T-helper 17 cell (primary cell): ENCODE measurements around the gene ARHGEF37. TPM values are rescaled to one million over a fixed set of nuclear protein-coding genes. Genes with fewer than 3 reads are reported as not detected.
"Not testable (repeated sequence)": the region's sequence is repeated elsewhere in the genome, so short reads cannot be mapped to it uniquely, and the experiment has no call there.

Experiments
- ATAC-seq: fragments of 150-1000 bp; cut with Tn5 transposase; 2 replicates; pipeline ENCODE4 v1.10.0; 2021; ENCODE audit warnings: mild to moderate bottlenecking, moderate library complexity
- DNase-seq, 3 donors: peaks; one replicate each; pipeline versions ENCODE4 v3.0.0 to v3.0.0-alpha.2; 2020 to 2021
- H3K9me3 ChIP-seq: one replicate; pipeline ENCODE4 v1.7.0; 2013; ENCODE audit warnings: low read length, mild to moderate bottlenecking; ENCODE audit not compliant: control insufficient read depth, poor library complexity, severe bottlenecking
- H3K27ac Mint-ChIP-seq: one replicate; pipeline ENCODE4 v1.8.0; 2022; ENCODE audit warnings: mild to moderate bottlenecking, moderate library complexity, mixed read lengths
- H3K27me3 Mint-ChIP-seq: one replicate; pipeline ENCODE4 v1.8.0; 2022; ENCODE audit warnings: mixed read lengths
- H3K36me3 Mint-ChIP-seq: one replicate; pipeline ENCODE4 v1.8.0; 2022; ENCODE audit warnings: low read depth, mixed read lengths
- H3K4me1 Mint-ChIP-seq: one replicate; pipeline ENCODE4 v1.8.0; 2022; ENCODE audit warnings: mild to moderate bottlenecking, mixed read lengths
- H3K4me3 Mint-ChIP-seq: one replicate; pipeline ENCODE4 v1.8.0; 2022; ENCODE audit warnings: mild to moderate bottlenecking, moderate library complexity, mixed read lengths
- total RNA-seq, 4 donors: library from RNA in 2 of 4; stranded (reverse) in 2 of 4; gene quantifications; one replicate each; pipeline ENCODE4 v1.2.3 and lab custom pipeline; 2022 to 2026

The ARHGEF37 gene
- total RNA-seq, 2 donors from 2014 or later: 0.25 to 0.76 TPM

DNA sequence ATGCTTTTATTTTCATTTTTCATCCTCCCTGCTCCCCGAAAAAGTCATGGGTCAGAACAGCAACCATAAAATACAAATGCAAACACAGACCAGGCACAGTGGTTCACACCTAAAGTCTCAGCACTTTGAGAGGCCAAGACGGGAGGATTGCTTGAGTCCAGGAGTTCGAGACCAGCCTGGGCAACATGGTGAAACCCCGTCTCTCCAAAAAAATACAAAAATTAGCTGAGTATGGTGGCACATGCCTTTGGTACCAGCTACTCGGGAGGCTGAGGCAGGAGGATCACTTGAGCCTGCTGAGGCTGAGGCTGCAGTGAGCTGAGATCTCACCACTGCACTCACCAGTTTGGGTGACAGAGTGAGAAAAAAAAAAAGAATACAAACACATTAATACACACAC is 60.3 kb downstream of the ARHGEF37 start:
- H3K4me3 Mint-ChIP-seq: no peak overlapping the region
- H3K4me1 Mint-ChIP-seq: peaks cover 10% of the 10 kb centered on the region
- no peaks in the 10 kb centered on the region for H3K36me3 Mint-ChIP-seq
- no peak overlapping the region for H3K27ac Mint-ChIP-seq
- DNase-seq (no peak), ATAC-seq (no peak)
- H3K27me3 Mint-ChIP-seq: peaks cover 9% of the 10 kb centered on the region
- no peaks in the 10 kb centered on the region for H3K9me3 ChIP-seq

- H3K36me3 Mint-ChIP-seq: no peaks in the 10 kb centered on the region
- DNase-seq (no peak), ATAC-seq (no peak)
- H3K27me3 Mint-ChIP-seq: peaks cover 9% of the 10 kb centered on the region
- no peak overlapping the region for H3K27ac Mint-ChIP-seq
- H3K4me3 Mint-ChIP-seq: no peak overlapping the region
- peaks cover 11% of the 10 kb centered on the region for H3K4me1 Mint-ChIP-seq
- no peaks in the 10 kb centered on the region for H3K9me3 ChIP-seq
Observed at GRCh38 chr5:149643781-149644180, 62.5 kb downstream of the ARHGEF37 start.

GRCh38 chr5:149644629-149645028 is 63.3 kb downstream of the ARHGEF37 start:
- H3K36me3 Mint-ChIP-seq: no peaks in the 10 kb centered on the region
- H3K4me3 Mint-ChIP-seq: no peak overlapping the region
- peaks cover 9% of the 10 kb centered on the region for H3K27me3 Mint-ChIP-seq
- ATAC-seq: no peak
- H3K9me3 ChIP-seq: no peaks in the 10 kb centered on the region
- H3K4me1 Mint-ChIP-seq: peaks cover 11% of the 10 kb centered on the region
- no peak overlapping the region for H3K27ac Mint-ChIP-seq
- no peak for DNase-seq

DNA sequence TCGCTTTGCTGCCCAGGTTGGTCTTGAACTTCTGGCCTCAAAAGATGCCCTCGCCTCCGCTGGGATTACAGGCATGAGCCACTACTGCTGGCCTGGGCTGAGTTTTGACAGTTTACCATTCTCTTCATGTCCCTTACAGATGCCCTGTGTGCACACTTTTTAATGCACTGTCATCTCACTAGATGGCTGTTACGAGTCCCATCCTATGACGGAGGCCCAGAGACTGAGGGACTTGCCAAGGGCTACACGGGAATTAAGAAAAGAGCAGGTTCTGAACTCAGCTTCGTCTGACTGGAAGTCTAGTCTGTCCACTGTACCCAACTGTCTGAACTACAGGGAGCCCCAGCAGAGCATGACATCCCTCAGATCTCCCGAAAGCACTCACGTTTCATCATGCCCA is 63.9 kb downstream of the ARHGEF37 start:
- peaks cover 11% of the 10 kb centered on the region for H3K4me1 Mint-ChIP-seq
- no peaks in the 10 kb centered on the region for H3K36me3 Mint-ChIP-seq
- no peak overlapping the region for H3K4me3 Mint-ChIP-seq
- no peaks in the 10 kb centered on the region for H3K9me3 ChIP-seq
- ATAC-seq (no peak), DNase-seq (no peak)
- H3K27me3 Mint-ChIP-seq: peaks cover 8% of the 10 kb centered on the region
- H3K27ac Mint-ChIP-seq: no peak overlapping the region

DNA sequence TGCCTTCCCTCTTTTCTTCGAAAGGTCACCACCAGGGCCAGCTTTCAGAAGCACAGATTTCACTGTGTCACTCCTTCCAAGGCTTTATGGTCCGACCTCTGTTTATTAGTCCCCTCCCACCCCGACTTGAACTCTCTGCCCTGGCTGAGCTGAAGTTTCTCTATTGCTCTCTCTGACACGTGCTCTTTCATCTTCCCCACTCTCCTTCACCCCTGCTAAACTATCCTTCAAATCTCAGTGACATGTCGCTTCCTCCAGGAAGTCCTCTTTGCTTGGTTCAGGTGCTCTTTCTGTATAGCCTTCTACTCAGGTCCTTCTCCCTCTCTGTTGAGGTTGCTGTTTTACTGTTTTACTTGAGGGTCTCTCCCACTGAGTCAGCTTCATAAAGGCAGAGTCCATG is 64.4 kb downstream of the ARHGEF37 start:
- DNase-seq (no peak), ATAC-seq (no peak)
- Mint-ChIP-seq H3K4me3 (no peak overlapping the region), H3K27me3 (peaks cover 4% of the 10 kb centered on the region), H3K27ac (no peak overlapping the region), H3K4me1 (peaks cover 11% of the 10 kb centered on the region), H3K36me3 (no peaks in the 10 kb centered on the region)
- no peaks in the 10 kb centered on the region for H3K9me3 ChIP-seq

DNA sequence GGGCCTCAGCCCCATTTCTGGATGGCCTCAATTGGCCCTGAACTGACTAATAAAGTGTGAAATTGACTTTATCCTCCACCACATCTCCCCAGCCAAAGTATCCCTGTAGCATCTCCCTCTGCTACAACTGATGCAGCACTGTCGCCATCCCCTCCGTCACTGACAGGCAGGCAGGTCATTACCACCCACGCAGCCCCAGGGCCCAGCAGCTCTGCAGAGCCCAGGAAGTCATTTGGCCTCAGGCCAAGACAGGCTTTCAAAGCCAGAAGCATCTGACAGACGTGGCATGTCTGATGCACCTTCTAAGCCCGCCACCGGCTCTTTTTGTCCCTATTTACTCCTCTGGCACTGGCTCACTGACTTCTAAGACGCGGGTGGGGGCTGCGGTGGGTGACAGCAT is 65.3 kb downstream of the ARHGEF37 start:
- no peaks in the 10 kb centered on the region for H3K36me3 Mint-ChIP-seq
- H3K27ac Mint-ChIP-seq: no peak overlapping the region
- H3K4me1 Mint-ChIP-seq: peaks cover 11% of the 10 kb centered on the region
- H3K9me3 ChIP-seq: no peaks in the 10 kb centered on the region
- ATAC-seq: no peak
- peaks cover 4% of the 10 kb centered on the region for H3K27me3 Mint-ChIP-seq
- no peak overlapping the region for H3K4me3 Mint-ChIP-seq
- DNase-seq: no peak

- Mint-ChIP-seq H3K4me3 (no peak overlapping the region), H3K27me3 (peaks cover 4% of the 10 kb centered on the region), H3K4me1 (peaks cover 11% of the 10 kb centered on the region), H3K36me3 (no peaks in the 10 kb centered on the region), H3K27ac (no peak overlapping the region)
- H3K9me3 ChIP-seq: no peaks in the 10 kb centered on the region
- ATAC-seq (no peak), DNase-seq (no peak)
Observed at GRCh38 chr5:149647334-149647733, 66.0 kb downstream of the ARHGEF37 start.

- H3K27me3 Mint-ChIP-seq, DNase-seq, H3K4me1 Mint-ChIP-seq, H3K9me3 ChIP-seq, H3K27ac Mint-ChIP-seq, ATAC-seq, H3K36me3 Mint-ChIP-seq, H3K4me3 Mint-ChIP-seq: not testable (repeated sequence)
Observed at GRCh38 chr5:149648464-149649393, 67.4 kb downstream of the ARHGEF37 start.

DNA sequence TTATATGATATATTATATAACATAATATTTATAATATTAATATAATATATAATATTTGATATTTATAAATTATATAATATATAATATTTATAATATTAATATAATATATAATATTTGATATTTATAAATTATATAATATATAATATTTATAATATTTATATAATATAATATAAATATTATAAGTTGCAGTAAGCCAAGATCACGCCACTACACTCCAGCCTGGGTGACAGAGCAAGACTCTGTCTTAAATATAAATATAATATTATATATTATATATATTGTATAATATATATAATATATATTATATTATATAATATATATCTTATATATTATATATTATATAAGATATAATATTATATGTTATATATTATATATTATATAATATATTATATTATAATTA is 68.4 kb downstream of the ARHGEF37 start:
- H3K4me3 Mint-ChIP-seq, H3K27me3 Mint-ChIP-seq, H3K9me3 ChIP-seq, H3K4me1 Mint-ChIP-seq, ATAC-seq, H3K27ac Mint-ChIP-seq, DNase-seq, H3K36me3 Mint-ChIP-seq: not testable (repeated sequence)

GRCh38 chr5:149651686-149652085 is 70.4 kb downstream of the ARHGEF37 start:
- DNase-seq (no peak), ATAC-seq (no peak)
- H3K27me3 Mint-ChIP-seq: no peaks in the 10 kb centered on the region
- H3K9me3 ChIP-seq: no peaks in the 10 kb centered on the region
- no peak overlapping the region for H3K4me3 Mint-ChIP-seq
- no peak overlapping the region for H3K27ac Mint-ChIP-seq
- no peaks in the 10 kb centered on the region for H3K36me3 Mint-ChIP-seq
- H3K4me1 Mint-ChIP-seq: peaks cover 2% of the 10 kb centered on the region

- Mint-ChIP-seq H3K4me1 (no peaks in the 10 kb centered on the region), H3K27me3 (peaks cover 2% of the 10 kb centered on the region)
Observed at GRCh38 chr5:149652697-149653096, 71.4 kb downstream of the ARHGEF37 start.

DNA sequence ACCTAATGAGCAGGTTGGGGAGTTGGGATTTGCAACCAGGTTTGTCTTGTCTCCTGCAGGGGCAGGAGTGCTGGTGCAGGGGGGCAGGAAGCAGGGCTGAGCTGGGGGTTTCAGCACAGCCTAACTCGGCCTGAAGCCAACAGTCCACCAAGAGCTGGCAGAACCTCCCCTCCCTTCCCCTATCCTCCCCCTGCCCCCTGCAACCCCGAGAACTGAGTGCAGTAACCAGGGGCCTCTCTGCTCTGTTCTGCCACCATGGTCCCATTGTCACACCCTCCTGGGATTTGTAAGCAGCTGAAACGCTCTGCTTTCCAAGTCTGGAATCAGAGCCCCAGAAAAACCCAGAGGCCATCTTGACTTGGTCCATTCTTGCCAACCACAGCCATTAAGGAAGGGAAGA is 72.9 kb downstream of the ARHGEF37 start:
- no peak overlapping the region for H3K4me3 Mint-ChIP-seq
- no peak for ATAC-seq
- no peak overlapping the region for H3K27ac Mint-ChIP-seq
- peaks cover 4% of the 10 kb centered on the region for H3K36me3 Mint-ChIP-seq
- no peaks in the 10 kb centered on the region for H3K9me3 ChIP-seq
- H3K27me3 Mint-ChIP-seq: peaks cover 16% of the 10 kb centered on the region
- no peak for DNase-seq
- H3K4me1 Mint-ChIP-seq: no peaks in the 10 kb centered on the region

More at GRCh38 chr5:149652697-149653096, 71.4 kb downstream of the ARHGEF37 start:
- Mint-ChIP-seq H3K27ac (no peak overlapping the region), H3K36me3 (no peaks in the 10 kb centered on the region), H3K4me3 (no peak overlapping the region)
- H3K9me3 ChIP-seq: no peaks in the 10 kb centered on the region
- DNase-seq (no peak), ATAC-seq (no peak)

GRCh38 chr5:149654883-149655505 is 73.7 kb downstream of the ARHGEF37 start:
- Mint-ChIP-seq H3K36me3 (peaks cover 4% of the 10 kb centered on the region), H3K27me3 (peaks cover 16% of the 10 kb centered on the region), H3K4me3 (no peak overlapping the region), H3K4me1 (no peaks in the 10 kb centered on the region), H3K27ac (no peak overlapping the region)
- H3K9me3 ChIP-seq: no peaks in the 10 kb centered on the region
- DNase-seq: no peak
- no peak for ATAC-seq
